ENCODE results near the gene GABARAP. TPM values are rescaled to one million over a fixed set of nuclear protein-coding genes. Genes with fewer than 3 reads are reported as not detected.

The GABARAP gene
- total and polyA plus RNA-seq, 2 of the 13 experiments (the other 11 are each of a cell fraction or from before 2014, with no cell fraction given), result 161 to 310 TPM

GRCh38 chr17:7258731-7259554 lies 16.7 kb upstream of the GABARAP start (continued):
- TF ChIP-seq SNAPC4 (CRISPR knock-in tag; IDR thresholded peaks at IDR 0.05) (no peak), CREBL2 (CRISPR knock-in tag; IDR thresholded peaks at IDR 0.05; ENCODE audit: borderline replicate concordance) (no peak), HMG20A (CRISPR knock-in tag; IDR thresholded peaks at IDR 0.05; ENCODE audit: borderline replicate concordance) (peak; percentile 42; the same call in 1 of the 2 replicates), ZNF615 (CRISPR knock-in tag; IDR thresholded peaks at IDR 0.05; ENCODE audit: borderline replicate concordance) (no peak), RBAK (CRISPR knock-in tag; IDR thresholded peaks at IDR 0.05) (no peak), FOXM1 (CRISPR knock-in tag; IDR thresholded peaks at IDR 0.05) (no peak), ATF5 (CRISPR knock-in tag; IDR thresholded peaks at IDR 0.05; ENCODE audit: low read depth) (no peak), ZNF605 (CRISPR knock-in tag; IDR thresholded peaks at IDR 0.05) (no peak), STAG1 (CRISPR knock-in tag; IDR thresholded peaks at IDR 0.05) (no peak), SRSF9 (IDR thresholded peaks at IDR 0.05; ENCODE audit: borderline replicate concordance, insufficient read depth, low read depth, low read length, poor library complexity, severe bottlenecking) (no peak), SIN3A (IDR thresholded peaks at IDR 0.05; ENCODE audit: borderline replicate concordance, low read depth, low read length) (0 out of 2 replicates have a peak, but pooled peaks have one; percentile 48), TFAP4 (IDR thresholded peaks at IDR 0.05; ENCODE audit: borderline replicate concordance, low read depth) (no peak), HINFP (CRISPR knock-in tag; IDR thresholded peaks at IDR 0.05; ENCODE audit: low read depth) (no peak), JUN (CRISPR knock-in tag; IDR thresholded peaks at IDR 0.05) (no peak), ZNF10 (CRISPR knock-in tag; IDR thresholded peaks at IDR 0.05; ENCODE audit: borderline replicate concordance, low read depth) (no peak), MXD1 (CRISPR knock-in tag; IDR thresholded peaks at IDR 0.05) (peak; percentile 74; the same call in 1 of the 2 replicates), REPIN1 (CRISPR knock-in tag; IDR thresholded peaks at IDR 0.05; ENCODE audit: borderline replicate concordance, low read depth) (no peak; the same call in 1 of the 2 replicates), PHF20 (CRISPR knock-in tag; IDR thresholded peaks at IDR 0.05) (no peak; the same call in 1 of the 2 replicates), ZMAT5 (CRISPR knock-in tag; IDR thresholded peaks at IDR 0.05; ENCODE audit: borderline replicate concordance, low read depth) (no peak)
